Lower lobe of right lung (tissue), 2 donors: Measurements from ENCODE around the gene TSSK6. TPM values are rescaled to one million over a fixed set of nuclear protein-coding genes. Genes with fewer than 3 reads are reported as not detected.

Source experiments
- ATAC-seq, 2 donors: fragments of 200-7000 bp; cut with Tn5 transposase; one replicate each; pipeline ENCODE4 v1.9.1; 2020 to 2022; ENCODE audit warnings: mild to moderate bottlenecking in 2 of 2, moderate library complexity in 2 of 2
- DNase-seq: peaks from one replicate; pipeline ENCODE4 v3.0.0-alpha.2; 2020
- H3K27ac ChIP-seq: fragments of 200-600 bp; one replicate; pipeline ENCODE4 v1.8.0; 2022
- H3K27me3 ChIP-seq: fragments of 200-600 bp; one replicate; pipeline ENCODE4 v1.8.0; 2022; ENCODE audit warnings: low read depth
- H3K36me3 ChIP-seq: fragments of 200-600 bp; one replicate; pipeline ENCODE4 v1.8.0; 2022; ENCODE audit warnings: mild to moderate bottlenecking
- H3K4me1 ChIP-seq: fragments of 200-600 bp; one replicate; pipeline ENCODE4 v1.8.0; 2022
- H3K4me3 ChIP-seq: fragments of 200-600 bp; one replicate; pipeline ENCODE4 v1.8.0; 2022; ENCODE audit warnings: mild to moderate bottlenecking
- H3K9me3 ChIP-seq: fragments of 200-600 bp; one replicate; pipeline ENCODE4 v1.8.0; 2022
- CTCF ChIP-seq: fragments of 200-600 bp; IDR thresholded peaks from one replicate; pipeline ENCODE4 v1.8.0; 2022; ENCODE audit warnings: antibody characterized with exemption, mild to moderate bottlenecking
- intact Hi-C: fragments of 100-400 bp; cut with DNase I; formaldehyde crosslinking; loops from one replicate; pipeline ENCODE4 v1.11.0; 2022
- total RNA-seq: library from RNA; stranded (reverse); fragmentation: NEBNext Ultra II Directional; extraction: Animal tissue kit (Norgen Biotek cat#: 25700); gene quantifications from one replicate; pipeline ENCODE4 v1.2.1, GENCODE V29; 2021
- donor health status: DM: no; HTN: yes; CAD: no; lungs with severe emphysema.

The TSSK6 gene
- total RNA-seq, 1 donor from 2014 or later: 2.9 TPM

GRCh38 chr19:19551853-19552192 is 36.5 kb upstream of the TSSK6 start:
- H3K36me3 ChIP-seq: no peaks in the 10 kb centered on the region
- TF ChIP-seq CTCF: no peak
- no peak overlapping the region for H3K27ac ChIP-seq
- no peak overlapping the region for H3K4me3 ChIP-seq
- ATAC-seq: no peak
- H3K4me1 ChIP-seq: no peaks in the 10 kb centered on the region
- no peaks in the 10 kb centered on the region for H3K9me3 ChIP-seq
- intact Hi-C loops: no loop called here
- H3K27me3 ChIP-seq: peaks cover 25% of the 10 kb centered on the region
- DNase-seq: no peak

GRCh38 chr19:19550972-19551852 is 35.9 kb upstream of the TSSK6 start:
- no peak overlapping the region for H3K27ac ChIP-seq
- no peak for DNase-seq
- TF ChIP-seq CTCF: no peak
- no peaks in the 10 kb centered on the region for H3K4me1 ChIP-seq
- H3K4me3 ChIP-seq: no peak overlapping the region
- H3K9me3 ChIP-seq: no peaks in the 10 kb centered on the region
- H3K27me3 ChIP-seq: peaks cover 31% of the 10 kb centered on the region
- H3K36me3 ChIP-seq: no peaks in the 10 kb centered on the region
- intact Hi-C loops: no loop called here
- no peak for ATAC-seq

GRCh38 chr19:19550485-19550929 is 35.2 kb upstream of the TSSK6 start:
- no peak for ATAC-seq
- H3K27me3 ChIP-seq: peaks cover 32% of the 10 kb centered on the region
- no peak overlapping the region for H3K4me3 ChIP-seq
- H3K36me3 ChIP-seq: no peaks in the 10 kb centered on the region
- no peaks in the 10 kb centered on the region for H3K4me1 ChIP-seq
- no peaks in the 10 kb centered on the region for H3K9me3 ChIP-seq
- no peak for TF ChIP-seq CTCF
- intact Hi-C loops: no loop called here
- DNase-seq: no peak
- H3K27ac ChIP-seq: no peak overlapping the region

- no peak overlapping the region for H3K27ac ChIP-seq
- DNase-seq: no peak
Observed at GRCh38 chr19:19549804-19550464, 34.6 kb upstream of the TSSK6 start.

More at GRCh38 chr19:19549804-19550464, 34.6 kb upstream of the TSSK6 start:
- Histone ChIP-seq H3K9me3 (no peaks in the 10 kb centered on the region), H3K36me3 (no peaks in the 10 kb centered on the region), H3K4me1 (no peaks in the 10 kb centered on the region), H3K4me3 (no peak overlapping the region), H3K27me3 (peaks cover 29% of the 10 kb centered on the region)
- no peak for ATAC-seq
- intact Hi-C loops: no loop called here
- no peak for TF ChIP-seq CTCF
